PC-9 (cell line): ENCODE results near the gene TTLL6. TPM values are rescaled to one million over a fixed set of nuclear protein-coding genes. Genes with fewer than 3 reads are reported as not detected.

Source experiments
- Bru-seq: library from RNA; stranded (reverse); fragments of 400-500 nt; gene quantifications from one replicate; lab custom pipeline; 2021; lab: Mats Ljungman, UMichigan
- BruChase-seq, 2 experiments: library from RNA; stranded (reverse); fragments of 400-500 nt; gene quantifications; one replicate each; lab custom pipeline; 2021; lab: Mats Ljungman, UMichigan
- BruUV-seq: library from RNA; stranded (reverse); fragments of 400-500 nt; replicated peaks from 2 replicates; lab custom pipeline; 2021; lab: Mats Ljungman, UMichigan
- CTCF ChIA-PET: fragments of 300-600 bp; sonication (Branson Sonifier 250); formaldehyde crosslinking; loops from one replicate; lab custom pipeline; 2022; ENCODE audit warnings: antibody characterized with exemption; lab: Charles Lee
- POLR2A ChIA-PET: fragments of 300-600 bp; sonication (Branson Sonifier 250); formaldehyde crosslinking; loops from one replicate; lab custom pipeline; 2022; ENCODE audit warnings: antibody characterized with exemption; ENCODE audit not compliant: unreplicated experiment; lab: Charles Lee
- DNase-seq, 2 experiments: peaks; one replicate each; pipeline versions ENCODE4 v3.0.0 to v3.0.0-alpha.2; 2015 to 2022; ENCODE audit warnings: mixed read lengths in 1 of 2
- H2AFZ ChIP-seq: fragments of 200-600 bp; sonication (generic); 2 replicates; pipeline ENCODE4 v1.8.1; 2017; ENCODE audit warnings: antibody characterized with exemption
- H3F3A ChIP-seq: fragments of 200-600 bp; sonication (generic); 2 replicates; pipeline ENCODE4 v1.8.1; 2017; ENCODE audit warnings: antibody characterized with exemption, mild to moderate bottlenecking, low read depth; ENCODE audit not compliant: insufficient read depth
- H3K27ac ChIP-seq: fragments of 200-600 bp; sonication (generic); 2 replicates; pipeline ENCODE4 v1.6.1; 2016; ENCODE audit warnings: mixed run types
- H3K27me3 ChIP-seq: fragments of 200-600 bp; sonication (generic); 2 replicates; pipeline ENCODE4 v1.6.1; 2016; ENCODE audit warnings: low read depth, mixed run types; ENCODE audit not compliant: insufficient read depth
- H3K36me3 ChIP-seq: fragments of 200-600 bp; sonication (generic); 2 replicates; pipeline ENCODE4 v1.6.1; 2016; ENCODE audit warnings: low read depth, mixed run types
- H3K4me1 ChIP-seq: fragments of 200-600 bp; sonication (generic); replicated peaks from 2 replicates; pipeline ENCODE4 v1.6.1; 2016; ENCODE audit warnings: mixed run types; ENCODE audit not compliant: insufficient read depth
- H3K4me2 ChIP-seq: fragments of 200-600 bp; sonication (generic); 2 replicates; pipeline ENCODE4 v1.6.1; 2017; ENCODE audit warnings: mixed run types
- H3K4me3 ChIP-seq: fragments of 200-600 bp; sonication (generic); 2 replicates; pipeline ENCODE4 v1.6.1; 2016; ENCODE audit warnings: mixed run types
- H3K79me2 ChIP-seq: fragments of 200-600 bp; sonication (generic); 2 replicates; pipeline ENCODE4 v1.6.1; 2017; ENCODE audit warnings: low read depth, mixed run types
- H3K9me2 ChIP-seq: fragments of 200-600 bp; sonication (generic); 2 replicates; pipeline ENCODE4 v1.8.1; 2017; ENCODE audit warnings: mild to moderate bottlenecking; ENCODE audit not compliant: insufficient read depth
- H3K9me3 ChIP-seq: fragments of 200-600 bp; sonication (generic); 2 replicates; pipeline ENCODE4 v1.8.1; 2016; ENCODE audit warnings: low read depth; ENCODE audit not compliant: insufficient read depth
- H4K20me1 ChIP-seq: fragments of 200-600 bp; sonication (generic); 2 replicates; pipeline ENCODE4 v1.8.1; 2017; ENCODE audit not compliant: insufficient read depth
- CTCF ChIP-seq: fragments of 200-600 bp; sonication (generic); conservative IDR thresholded peaks from 2 replicates; pipeline ENCODE4 v1.6.1; 2017; ENCODE audit warnings: mixed run types, antibody characterized with exemption, mild to moderate bottlenecking, moderate library complexity
- EZH2 ChIP-seq: fragments of 200-600 bp; sonication (generic); IDR thresholded peaks from 2 replicates; pipeline ENCODE4 v1.8.0; 2017; ENCODE audit warnings: antibody characterized with exemption, low read depth
- intact Hi-C: fragments of 100-400 bp; cut with micrococcal nuclease; formaldehyde crosslinking; loops from one replicate; pipeline ENCODE4 v1.10.0; 2022; ENCODE audit not compliant: unreplicated experiment
- long read RNA-seq: library from polyadenylated mRNA; stranded (forward); transcript quantifications from one replicate; pipeline ENCODE4 v2.0.0, GENCODE V29; 2022
- total RNA-seq: library from RNA; stranded (reverse); gene quantifications from 2 replicates; pipeline ENCODE4 v1.2.3, GENCODE V29; 2021

The TTLL6 gene
- total RNA-seq (not detected in 2 replicates), Bru-seq, nascent RNA (percentile 7 among the genes with signal in this experiment), BruChase-seq, experiment 1, labeled RNA remaining after a 2-hour chase (percentile 4 among the genes with signal in this experiment), BruChase-seq, experiment 2, labeled RNA remaining after a 6-hour chase (percentile 4 among the genes with signal in this experiment)
- long read RNA-seq = 0 reads

- ChIA-PET POLR2A (no interaction called here), CTCF (interaction anchor here (0.5 kb wide), 2 partner anchors 108 to 517 kb away, joined by 3 to 4 read pairs; no protein-coding TSS in a partner anchor)
- Histone ChIP-seq H3K4me2 (peak within 1 kb of the TSS; percentile 81), H3K79me2 (no peaks in the 10 kb centered on the region), H4K20me1 (no peaks in the 10 kb centered on the region), H3K36me3 (no peaks in the 10 kb centered on the region), H3K9me3 (no peaks in the 10 kb centered on the region), H3F3A (peaks cover 9% of the 10 kb centered on the region; the same call in 1 of the 2 replicates), H3K4me1 (0 out of 2 replicates have a peak, but pooled peaks cover 3% of the 10 kb centered on the region), H3K27me3 (peaks cover 14% of the 10 kb centered on the region; the same call in 1 of the 2 replicates), H3K4me3 (peak within 1 kb of the TSS; percentile 54; the same call in 1 of the 2 replicates), H3K27ac (no peak within 1 kb of the TSS), H3K9me2 (no peaks in the 10 kb centered on the region), H2AFZ (peak within 1 kb of the TSS; percentile 67)
- intact Hi-C loops = no loop called here
- TF ChIP-seq CTCF (no peak), EZH2 (no peak)
- DNase-seq = peak; percentile 88
- BruUV-seq = no TSS peak
These were observed at the start of gene TTLL6 for GRCh38 chr17:48816774-48817590. Gene TTLL6, minus strand, starts transcription at chr17:48817229. Its CDS starts 157 bp downstream, at chr17:48817072.

- Histone ChIP-seq H3K27ac (no peak overlapping the region), H3K79me2 (no peaks in the 10 kb centered on the region), H3K4me1 (no peaks in the 10 kb centered on the region), H3K36me3 (no peaks in the 10 kb centered on the region), H3K9me2 (no peaks in the 10 kb centered on the region), H3K9me3 (no peaks in the 10 kb centered on the region), H3K4me3 (no peak overlapping the region), H2AFZ (no peak overlapping the region), H3K4me2 (no peak overlapping the region), H4K20me1 (no peaks in the 10 kb centered on the region), H3F3A (no peaks in the 10 kb centered on the region), H3K27me3 (no peaks in the 10 kb centered on the region)
- intact Hi-C loops = no loop called here
- BruUV-seq = no TSS peak
- CTCF ChIA-PET = interaction anchor here (0.6 kb wide), 1 partner anchor 40 kb away, joined by 3 read pairs; no protein-coding TSS in a partner anchor
- DNase-seq = no peak
- TF ChIP-seq CTCF (no peak), EZH2 (no peak)
- POLR2A ChIA-PET = no interaction called here
These were observed 43.4 kb upstream of the TTLL6 start for GRCh38 chr17:48860456-48860855.

GRCh38 chr17:48860034-48860433 is 43.0 kb upstream of the TTLL6 start:
- ChIA-PET POLR2A (no interaction called here), CTCF (interaction anchor here (0.6 kb wide), 1 partner anchor 40 kb away, joined by 3 read pairs; no protein-coding TSS in a partner anchor)
- Histone ChIP-seq H3K27ac (no peak overlapping the region), H3K4me3 (no peak overlapping the region), H3K4me1 (no peaks in the 10 kb centered on the region), H2AFZ (no peak overlapping the region), H3F3A (no peaks in the 10 kb centered on the region), H3K9me2 (no peaks in the 10 kb centered on the region), H3K36me3 (no peaks in the 10 kb centered on the region), H4K20me1 (no peaks in the 10 kb centered on the region), H3K27me3 (no peaks in the 10 kb centered on the region), H3K79me2 (no peaks in the 10 kb centered on the region), H3K9me3 (no peaks in the 10 kb centered on the region), H3K4me2 (no peak overlapping the region)
- no TSS peak for BruUV-seq
- TF ChIP-seq EZH2 (no peak), CTCF (0 out of 2 replicates have a peak, but pooled peaks have one; percentile 35)
- DNase-seq = no peak
- intact Hi-C loops = no loop called here
